ENCODE data around the gene TFEB. TPM values are rescaled to one million over a fixed set of nuclear protein-coding genes. Genes with fewer than 3 reads are reported as not detected.

The TFEB gene
- total RNA-seq, 1 donor from 2014 or later, result 9.7 TPM

- intact Hi-C loops (cut with micrococcal nuclease), result no loop called here
Measured at GRCh38 chr6:41654698-41655151, 80.7 kb downstream of the TFEB start.

DNA sequence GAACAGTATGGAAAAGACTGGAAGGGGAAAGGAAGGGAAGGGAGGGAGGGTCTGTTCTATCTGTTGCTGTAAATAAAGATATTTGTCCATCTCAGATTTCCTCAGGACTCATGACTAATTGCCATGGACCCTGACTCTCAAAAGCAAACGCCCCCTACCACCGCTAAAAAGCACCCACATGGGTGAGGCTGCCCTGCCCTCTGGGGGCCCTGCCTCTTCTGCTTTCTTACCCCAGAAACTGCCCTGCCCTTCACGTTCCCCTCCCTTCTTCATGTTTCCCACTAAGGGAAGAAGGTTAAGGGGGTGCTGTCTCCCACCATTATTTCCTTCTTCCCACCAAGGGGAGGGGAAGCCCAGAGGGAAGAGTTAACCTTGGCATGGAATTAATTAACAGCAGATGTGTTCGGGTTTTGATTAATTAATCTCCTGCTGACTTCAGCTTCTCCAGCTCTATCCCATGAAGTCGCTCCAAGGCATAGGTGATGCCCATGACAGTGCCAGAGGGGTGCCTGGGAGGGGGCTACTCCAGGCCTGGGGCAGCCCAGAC, 81.2 kb downstream of the TFEB start:
- intact Hi-C loops (cut with micrococcal nuclease), result no loop called here

DNA sequence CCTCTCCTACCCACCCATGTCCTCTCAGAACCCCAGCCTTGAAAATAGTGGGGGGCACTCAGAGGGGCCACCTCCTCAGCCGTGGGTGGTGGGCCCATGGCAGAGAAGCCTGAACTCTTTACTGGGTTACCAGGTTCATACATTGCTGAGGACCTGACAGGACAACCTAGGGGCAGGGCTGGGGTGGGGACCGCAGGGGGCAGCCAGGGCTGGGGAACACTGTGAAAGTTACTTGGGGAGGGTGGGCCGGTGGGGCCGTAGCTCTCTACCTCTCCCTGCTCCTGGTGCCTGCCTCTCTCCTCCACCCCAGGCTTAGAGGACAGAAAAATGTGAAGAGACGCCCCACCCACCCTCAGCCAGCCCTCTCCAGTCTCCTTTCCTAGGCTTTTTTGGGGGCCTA, 81.7 kb downstream of the TFEB start:
- intact Hi-C loops (cut with micrococcal nuclease), result no loop called here

DNA sequence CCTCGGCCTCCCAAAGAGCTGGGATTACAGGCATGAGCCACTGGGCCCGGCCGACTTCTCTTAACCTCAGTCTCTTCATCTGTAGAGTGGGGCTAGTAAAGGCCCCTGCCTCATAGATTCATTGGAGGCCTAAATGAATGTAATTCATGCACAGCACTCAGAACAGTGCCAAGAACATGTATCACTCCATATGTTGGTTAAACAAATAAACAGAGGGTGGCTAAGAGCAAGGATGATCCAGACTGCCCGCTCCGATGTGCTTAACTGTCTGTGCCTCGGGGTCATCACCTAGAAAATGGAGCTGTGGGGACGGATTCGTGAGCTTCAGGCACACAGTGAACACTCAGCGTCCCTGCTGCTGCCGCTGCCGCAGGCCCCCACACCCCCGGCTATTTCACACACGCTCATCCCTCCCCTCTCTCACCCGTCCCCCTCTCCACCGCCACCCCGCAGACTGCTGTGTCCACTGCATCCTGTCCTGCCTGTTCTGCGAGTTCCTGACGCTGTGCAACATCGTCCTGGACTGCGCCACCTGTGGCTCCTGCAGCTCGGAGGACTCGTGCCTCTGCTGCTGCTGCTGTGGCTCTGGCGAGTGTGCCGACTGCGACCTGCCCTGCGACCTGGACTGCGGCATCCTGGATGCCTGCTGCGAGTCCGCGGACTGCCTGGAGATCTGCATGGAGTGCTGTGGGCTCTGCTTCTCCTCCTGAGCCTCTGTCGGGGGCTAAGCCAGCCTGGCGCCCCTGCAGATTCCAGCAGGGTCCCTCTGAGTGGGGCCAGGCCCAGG, 82.3 kb downstream of the TFEB start:
- intact Hi-C loops (cut with micrococcal nuclease), result no loop called here

DNA sequence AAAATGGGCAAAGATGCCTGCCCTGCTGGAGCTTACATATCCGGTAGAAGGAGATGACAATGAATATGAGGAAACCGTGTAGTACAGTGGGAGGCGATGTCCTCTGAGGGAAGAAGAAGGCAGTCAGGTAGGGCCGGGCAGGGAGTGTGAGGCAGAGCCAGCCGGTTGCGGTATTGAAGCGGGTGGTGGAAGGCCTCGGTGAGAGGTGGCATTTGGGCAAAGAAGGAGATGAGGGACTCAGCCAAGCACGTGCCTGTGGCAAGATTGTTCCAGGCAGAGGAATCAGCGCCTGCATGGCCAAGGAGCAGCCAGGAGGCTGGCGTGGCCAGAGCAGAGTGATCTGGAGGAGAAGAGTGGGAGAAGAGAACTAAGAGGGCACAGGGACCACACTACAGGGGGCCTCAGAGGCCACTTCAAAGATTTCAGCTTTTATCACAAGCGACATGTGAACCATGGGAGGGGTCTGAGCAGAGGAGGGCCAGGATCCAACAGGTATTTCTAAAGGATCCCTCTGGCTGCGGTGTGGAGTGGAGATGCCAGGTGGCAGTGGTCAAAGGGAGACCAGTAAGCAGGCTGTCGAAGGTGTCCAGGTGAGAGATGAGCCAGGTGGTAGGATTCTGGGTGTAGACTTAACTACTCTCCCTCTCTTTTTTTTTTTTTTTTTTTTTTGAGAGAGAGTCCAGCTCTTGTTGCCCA, 83.3 kb downstream of the TFEB start:
- intact Hi-C loops (cut with micrococcal nuclease), result no loop called here

DNA sequence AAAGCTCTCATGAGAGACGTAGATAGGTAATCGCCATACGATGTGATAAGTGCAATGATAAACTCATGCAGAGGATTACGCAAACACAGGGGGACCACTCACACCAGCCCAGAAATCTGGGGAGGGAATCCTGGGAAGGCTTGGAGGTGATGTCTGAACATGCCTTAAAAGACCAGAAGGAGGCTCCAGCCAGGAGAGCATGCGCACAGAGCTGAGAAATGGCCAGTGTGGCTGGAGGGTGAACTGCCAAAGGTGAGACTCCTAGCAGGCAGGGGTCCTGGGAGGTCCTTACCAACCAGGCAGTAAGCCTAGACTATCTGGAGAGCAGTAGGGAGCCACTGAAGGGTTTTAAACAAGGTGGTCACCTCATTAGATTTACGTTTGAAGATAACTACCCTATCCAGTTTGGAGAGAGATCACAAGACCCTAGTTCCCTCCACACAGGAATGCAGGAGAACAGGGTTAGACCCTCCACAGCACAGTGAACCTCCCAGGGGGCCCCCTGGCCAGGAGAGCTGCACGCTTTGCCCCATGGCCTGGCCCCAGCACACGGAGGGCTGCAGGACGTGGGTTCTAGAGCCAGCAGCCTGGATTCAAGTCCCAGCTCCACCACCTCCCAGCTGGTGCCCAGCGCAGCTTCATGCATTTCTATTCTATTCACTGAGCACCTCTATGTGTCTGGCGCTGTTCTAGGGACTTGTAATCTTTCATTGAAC, 84.0 kb downstream of the TFEB start:
- intact Hi-C loops (cut with micrococcal nuclease), result no loop called here

DNA sequence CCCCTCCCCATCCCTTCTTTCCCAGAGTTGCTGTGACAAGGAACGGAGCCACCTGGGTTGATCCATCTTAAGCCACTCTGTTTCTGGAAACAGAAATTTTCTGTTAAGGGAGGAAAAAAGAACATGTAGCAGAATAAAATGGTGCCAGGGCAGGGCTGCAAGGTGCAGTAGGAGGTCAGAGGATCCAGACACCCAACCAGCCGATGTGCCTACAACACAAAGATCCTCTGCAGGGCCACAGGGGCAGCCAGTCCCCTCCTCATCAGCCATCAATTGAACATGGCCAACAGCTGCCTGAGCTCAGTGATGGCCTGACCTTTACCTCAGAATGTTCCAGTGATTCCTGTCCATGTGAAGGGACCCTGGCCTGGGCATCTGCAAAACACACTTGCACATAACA, 85.3 kb downstream of the TFEB start:
- intact Hi-C loops (cut with micrococcal nuclease), result no loop called here

- intact Hi-C loops (cut with micrococcal nuclease), result no loop called here
Measured at GRCh38 chr6:41649596-41649995, 85.8 kb downstream of the TFEB start.

- intact Hi-C loops (cut with micrococcal nuclease), result no loop called here
Measured at GRCh38 chr6:41648921-41649320, 86.5 kb downstream of the TFEB start.

- intact Hi-C loops (cut with micrococcal nuclease), result no loop called here
Measured at GRCh38 chr6:41648070-41648585, 87.3 kb downstream of the TFEB start.

- intact Hi-C loops (cut with micrococcal nuclease), result no loop called here
Measured at GRCh38 chr6:41647061-41647511, 88.3 kb downstream of the TFEB start.

- intact Hi-C loops (cut with micrococcal nuclease), result no loop called here
Measured at GRCh38 chr6:41646026-41646795, 89.2 kb downstream of the TFEB start.

DNA sequence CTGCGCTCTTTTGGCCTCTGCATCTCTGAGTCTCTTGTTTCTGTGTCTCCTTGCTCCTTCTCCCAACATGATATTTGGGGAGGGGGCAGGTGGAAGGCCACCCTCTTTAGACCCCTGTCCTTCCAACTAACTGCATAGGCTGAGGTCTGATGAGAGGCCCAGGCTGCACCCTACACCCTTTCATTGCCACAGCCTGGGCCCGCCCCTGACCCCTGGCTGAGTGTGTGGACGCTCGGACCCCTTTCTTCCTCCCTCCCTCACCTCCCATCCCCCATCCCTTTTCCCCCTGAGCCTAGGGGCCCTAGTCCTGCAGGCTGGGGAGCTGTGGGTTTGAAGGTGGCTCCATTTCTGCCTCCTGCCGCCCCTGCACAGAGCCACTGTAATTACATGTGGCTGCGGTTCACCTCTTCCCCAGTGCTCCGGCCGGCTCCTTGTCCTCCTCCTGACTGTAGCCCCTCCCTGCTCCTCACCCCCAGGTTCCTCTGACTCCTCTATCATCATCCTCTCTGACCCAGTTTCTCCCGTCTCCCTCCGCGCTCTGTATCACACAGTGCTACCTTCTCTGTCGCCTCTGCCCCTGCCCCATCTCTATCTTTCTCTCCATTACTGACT, 90.3 kb downstream of the TFEB start:
- intact Hi-C loops (cut with micrococcal nuclease), result no loop called here

DNA sequence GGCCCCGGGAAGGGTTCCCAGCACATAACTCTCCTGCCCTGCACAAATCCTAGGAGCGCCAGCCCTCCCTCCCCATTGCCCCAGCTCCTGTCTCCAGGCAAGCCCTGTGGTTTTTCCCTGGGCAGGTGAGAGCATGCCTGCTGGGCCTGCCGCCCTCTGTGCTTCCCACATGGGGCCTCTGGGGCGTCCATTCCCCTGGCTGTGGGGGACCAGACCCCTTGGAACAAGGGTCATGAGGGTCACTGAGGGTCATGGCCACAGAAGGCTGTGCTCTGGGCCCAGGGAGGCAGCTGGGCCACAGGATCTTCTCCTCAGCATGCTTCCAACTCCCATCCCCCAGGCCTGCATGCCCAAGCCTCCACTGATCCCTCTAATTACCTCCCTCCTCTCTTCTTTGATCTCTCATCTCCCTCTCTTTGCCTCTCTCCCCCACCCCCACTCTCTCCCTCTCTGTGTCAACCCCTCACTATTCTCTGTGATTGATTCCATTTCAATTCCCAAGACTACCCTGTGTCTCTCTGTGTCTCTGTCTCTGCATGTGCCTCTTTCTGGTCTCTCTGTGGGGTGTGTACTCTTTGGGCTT, 91.0 kb downstream of the TFEB start:
- intact Hi-C loops (cut with micrococcal nuclease), result no loop called here

GRCh38 chr6:41643899-41644269, 91.5 kb downstream of the TFEB start:
- intact Hi-C loops (cut with micrococcal nuclease), result no loop called here

DNA sequence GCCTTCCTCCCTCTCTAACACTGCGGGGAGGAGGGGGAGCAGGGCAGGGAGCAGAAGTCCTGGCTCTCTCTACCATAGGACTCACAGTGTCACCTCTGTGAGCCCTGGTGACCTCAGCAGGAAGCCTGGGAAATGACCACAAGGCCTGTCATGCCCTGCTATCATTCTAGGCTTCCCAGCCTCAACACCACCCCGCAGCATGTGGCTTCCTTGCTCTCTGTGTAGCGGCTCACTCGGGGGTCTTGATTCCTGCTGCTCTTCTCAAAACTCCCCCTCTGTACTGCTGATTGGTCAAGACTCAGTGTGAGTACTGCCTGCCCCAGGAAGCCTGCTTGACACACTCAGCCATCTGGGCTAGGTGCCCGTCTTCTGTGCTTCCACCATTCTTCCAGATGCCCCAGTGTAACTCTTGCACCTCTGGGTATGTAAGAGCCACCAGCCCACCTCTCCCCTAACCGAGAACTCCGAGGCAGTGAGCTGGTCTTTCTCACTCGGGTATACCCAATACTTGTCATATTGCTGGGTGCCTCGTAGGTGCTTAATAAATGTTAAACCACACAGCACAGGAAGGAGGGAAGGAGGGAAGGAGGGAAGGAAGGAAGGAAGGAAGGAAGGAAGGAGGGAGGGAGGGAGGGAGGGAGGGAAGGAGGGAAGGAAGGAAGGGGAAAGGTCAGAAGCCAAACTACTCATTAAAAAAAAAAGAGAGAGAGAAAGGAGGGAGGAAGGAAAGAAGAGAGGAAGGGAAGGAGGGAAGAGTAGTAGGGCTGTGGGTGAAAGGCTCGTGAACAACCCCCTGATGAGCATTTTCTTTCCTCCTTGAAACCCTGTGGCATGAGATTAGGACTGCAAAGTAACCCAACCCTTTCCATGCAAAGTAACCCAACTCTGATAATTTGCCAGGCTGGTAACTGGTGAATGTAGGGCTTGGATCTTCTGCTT, 92.2 kb downstream of the TFEB start:
- intact Hi-C loops (cut with micrococcal nuclease), result no loop called here

DNA sequence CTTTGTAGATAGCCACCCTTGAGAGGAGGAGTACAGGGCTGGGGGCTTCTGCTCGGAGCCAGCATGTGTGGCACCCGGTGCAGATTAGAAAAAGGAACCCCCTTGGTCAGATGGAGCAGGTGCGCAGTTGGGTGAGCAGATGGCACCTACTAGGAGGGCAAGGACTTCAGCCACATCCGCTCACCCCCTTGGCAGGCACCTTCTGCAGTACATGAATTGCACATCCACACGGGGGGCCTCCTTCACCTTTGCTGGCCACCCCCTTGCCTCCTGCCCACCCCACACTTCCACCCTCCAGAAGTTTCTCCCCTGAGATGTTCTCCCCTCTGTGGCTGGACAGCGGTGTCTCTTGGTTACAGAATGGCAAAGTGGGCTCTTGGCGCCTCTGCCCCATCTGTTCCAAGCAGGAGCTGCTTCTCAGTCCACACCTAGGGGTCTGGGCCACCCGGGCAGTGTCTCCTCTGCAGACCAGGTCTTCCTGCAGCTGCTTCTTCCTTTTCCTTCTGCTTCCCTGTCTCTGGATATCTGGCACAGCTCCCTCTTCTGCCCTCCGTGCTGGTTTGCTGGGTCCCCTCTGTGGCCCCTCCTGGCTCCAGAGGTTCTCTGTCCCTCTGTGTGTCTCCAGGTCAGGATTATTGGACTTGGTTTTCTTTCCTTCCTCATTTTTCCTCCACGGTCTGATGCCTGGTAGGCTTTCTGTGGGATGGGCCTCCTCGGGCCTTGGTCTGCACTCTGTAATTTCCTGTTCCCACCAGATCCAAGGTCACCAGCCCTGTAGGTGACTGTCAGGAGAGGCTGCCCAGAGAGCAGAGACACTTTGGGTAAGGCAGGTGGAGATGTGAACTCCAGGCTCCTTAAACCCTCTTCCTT, 93.1 kb downstream of the TFEB start:
- intact Hi-C loops (cut with micrococcal nuclease), result no loop called here

- intact Hi-C loops (cut with micrococcal nuclease), result no loop called here
Measured at GRCh38 chr6:41641352-41641925, 94.0 kb downstream of the TFEB start.

All from T-helper 2 cell treated with Interferon-gamma antibody and Interleukin-4, amounts not matched to agents 100 ng/mL and 5 ng/mL, for 36 hours (primary cell).